Stimulated activated CD4-positive, alpha-beta T cell treated with anti-CD3 and anti-CD28 coated beads, Interleukin-4, amount 100 ng/mL, for 48 hours (primary cell): ENCODE data around the gene ITPRIPL1.

Experiments
- DNase-seq, 2 donors: peaks; one replicate each; pipeline ENCODE4 v3.0.0-alpha.2; 2020; ENCODE audit warnings: low read depth in 2 of 2

Gene ITPRIPL1

GRCh38 chr2:96323849-96324248 lies 1.3 kb upstream of the ITPRIPL1 start:
- DNase-seq: no peak

GRCh38 chr2:96324721-96325040 lies 436 bp upstream of the ITPRIPL1 start:
- DNase-seq: no peak

- no peak for DNase-seq
These were observed 753 bp downstream of the ITPRIPL1 start for GRCh38 chr2:96325884-96326255.

- DNase-seq: no peak
These were observed 1.4 kb downstream of the ITPRIPL1 start for GRCh38 chr2:96326564-96326963.

GRCh38 chr2:96326990-96327820 lies 2.1 kb downstream of the ITPRIPL1 start:
- DNase-seq: no peak

GRCh38 chr2:96329456-96329855 lies 4.3 kb downstream of the ITPRIPL1 start:
- no peak for DNase-seq

GRCh38 chr2:96329874-96330273 lies 4.8 kb downstream of the ITPRIPL1 start:
- DNase-seq: no peak

GRCh38 chr2:96330407-96330806 lies 5.3 kb downstream of the ITPRIPL1 start:
- DNase-seq: no peak

- no peak for DNase-seq
These were observed 8.6 kb downstream of the ITPRIPL1 start for GRCh38 chr2:96333708-96334107.

GRCh38 chr2:96336104-96336775 lies 11.1 kb downstream of the ITPRIPL1 start:
- DNase-seq: no peak

- no peak for DNase-seq
These were observed 11.8 kb downstream of the ITPRIPL1 start for GRCh38 chr2:96336873-96337272.

- no peak for DNase-seq
These were observed 15.6 kb downstream of the ITPRIPL1 start for GRCh38 chr2:96340493-96341414.

- DNase-seq: no peak
These were observed 16.5 kb downstream of the ITPRIPL1 start for GRCh38 chr2:96341641-96342040.

- DNase-seq: peak in 1 of 2 donors; percentile 49
These were observed 17.0 kb downstream of the ITPRIPL1 start for GRCh38 chr2:96342085-96342484.

GRCh38 chr2:96344011-96344410 lies 18.9 kb downstream of the ITPRIPL1 start:
- DNase-seq: no peak

- DNase-seq: no peak
These were observed 20.3 kb downstream of the ITPRIPL1 start for GRCh38 chr2:96345438-96345837.

- DNase-seq: no peak
These were observed 20.8 kb downstream of the ITPRIPL1 start for GRCh38 chr2:96345868-96346462.

- DNase-seq: no peak
These were observed 22.3 kb downstream of the ITPRIPL1 start for GRCh38 chr2:96347395-96347794.

GRCh38 chr2:96353032-96353561 lies 28.0 kb downstream of the ITPRIPL1 start:
- DNase-seq: no peak

- no peak for DNase-seq
These were observed 28.5 kb downstream of the ITPRIPL1 start for GRCh38 chr2:96353606-96354101.

GRCh38 chr2:96354492-96354891 lies 29.4 kb downstream of the ITPRIPL1 start:
- DNase-seq: no peak
